LNCaP clone FGC (cell line): ENCODE results near the gene RPL7A.
"Not testable (repeated sequence)": the region's sequence is repeated elsewhere in the genome, so short reads cannot be mapped to it uniquely, and the experiment has no call there.

ENCODE experiments used
- DNase-seq: peaks from one replicate; pipeline ENCODE4 v3.0.0-alpha.2; 2011; ENCODE audit warnings: low read depth
- H3K4me3 ChIP-seq: 2 replicates; pipeline ENCODE4 v1.5.1; 2011; ENCODE audit warnings: mild to moderate bottlenecking, low read depth, low read length, control low read depth
- TF ChIP-seq, protein P1 (sequence below): IDR thresholded peaks from 2 replicates; pipeline ENCODE4 v1.5.1; 2012; ENCODE audit warnings: mild to moderate bottlenecking; ENCODE audit not compliant: control insufficient read depth, insufficient read depth; ENCODE audit errors: extremely low read depth

The RPL7A gene

DNA sequence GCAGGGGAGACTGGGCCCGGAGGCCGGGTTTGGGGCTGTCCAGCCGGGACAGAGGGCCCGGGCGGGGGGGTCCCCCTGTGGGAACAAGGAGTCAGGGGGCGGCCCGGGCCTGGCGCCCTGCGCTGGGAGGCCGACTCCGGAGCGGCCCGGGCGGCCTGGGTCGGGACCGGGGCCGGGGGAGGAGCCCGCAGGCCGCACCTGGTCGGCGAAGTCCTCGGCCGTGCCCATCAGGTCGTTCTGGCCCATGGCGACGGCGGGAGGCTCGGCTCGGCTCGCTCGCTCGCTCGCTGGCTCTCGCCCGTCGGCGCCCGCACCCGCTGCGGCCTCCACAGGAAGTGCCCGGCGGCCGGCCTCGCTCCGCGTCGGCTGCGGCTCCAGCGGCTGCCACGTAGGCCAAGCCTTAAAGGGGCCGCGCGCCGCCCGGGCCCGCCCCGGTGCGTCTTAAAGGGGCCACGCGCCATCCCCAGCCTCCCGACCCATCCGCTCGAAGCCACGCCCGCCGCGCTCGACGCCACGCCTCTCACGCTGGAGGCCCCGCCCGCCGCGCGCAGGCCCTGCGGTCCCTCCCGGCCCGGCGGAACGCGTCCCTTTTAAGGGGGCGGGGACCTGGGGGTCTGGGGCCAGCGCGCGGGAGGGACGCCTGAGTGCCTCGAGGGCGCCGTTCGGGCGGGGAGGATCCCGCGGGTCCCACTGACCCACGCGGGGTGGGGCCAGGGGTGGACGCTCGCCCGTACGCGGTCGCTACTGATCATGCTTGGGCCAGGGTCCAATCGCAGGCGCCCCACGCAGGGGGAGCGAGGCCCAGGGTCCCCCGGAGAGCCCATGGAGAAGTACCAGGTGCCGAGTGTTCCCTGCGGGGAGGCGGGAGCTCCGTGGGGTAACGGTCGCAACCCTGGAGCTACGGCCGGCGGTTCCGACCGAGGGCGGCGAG is 28.0 kb downstream of the RPL7A start, which contains the start of the genes STKLD1 and SURF4:
Gene STKLD1, plus strand, starts transcription at position 643 of the 931 bp plus-strand sequence. Its CDS starts 108 bp downstream, at position 751.
Gene SURF4, minus strand, starts transcription at position 337 of the 931 bp plus-strand sequence. Its CDS starts 91 bp downstream, at position 246.
- TF ChIP-seq, protein P1, sequence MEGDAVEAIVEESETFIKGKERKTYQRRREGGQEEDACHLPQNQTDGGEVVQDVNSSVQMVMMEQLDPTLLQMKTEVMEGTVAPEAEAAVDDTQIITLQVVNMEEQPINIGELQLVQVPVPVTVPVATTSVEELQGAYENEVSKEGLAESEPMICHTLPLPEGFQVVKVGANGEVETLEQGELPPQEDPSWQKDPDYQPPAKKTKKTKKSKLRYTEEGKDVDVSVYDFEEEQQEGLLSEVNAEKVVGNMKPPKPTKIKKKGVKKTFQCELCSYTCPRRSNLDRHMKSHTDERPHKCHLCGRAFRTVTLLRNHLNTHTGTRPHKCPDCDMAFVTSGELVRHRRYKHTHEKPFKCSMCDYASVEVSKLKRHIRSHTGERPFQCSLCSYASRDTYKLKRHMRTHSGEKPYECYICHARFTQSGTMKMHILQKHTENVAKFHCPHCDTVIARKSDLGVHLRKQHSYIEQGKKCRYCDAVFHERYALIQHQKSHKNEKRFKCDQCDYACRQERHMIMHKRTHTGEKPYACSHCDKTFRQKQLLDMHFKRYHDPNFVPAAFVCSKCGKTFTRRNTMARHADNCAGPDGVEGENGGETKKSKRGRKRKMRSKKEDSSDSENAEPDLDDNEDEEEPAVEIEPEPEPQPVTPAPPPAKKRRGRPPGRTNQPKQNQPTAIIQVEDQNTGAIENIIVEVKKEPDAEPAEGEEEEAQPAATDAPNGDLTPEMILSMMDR = no peak

DNA sequence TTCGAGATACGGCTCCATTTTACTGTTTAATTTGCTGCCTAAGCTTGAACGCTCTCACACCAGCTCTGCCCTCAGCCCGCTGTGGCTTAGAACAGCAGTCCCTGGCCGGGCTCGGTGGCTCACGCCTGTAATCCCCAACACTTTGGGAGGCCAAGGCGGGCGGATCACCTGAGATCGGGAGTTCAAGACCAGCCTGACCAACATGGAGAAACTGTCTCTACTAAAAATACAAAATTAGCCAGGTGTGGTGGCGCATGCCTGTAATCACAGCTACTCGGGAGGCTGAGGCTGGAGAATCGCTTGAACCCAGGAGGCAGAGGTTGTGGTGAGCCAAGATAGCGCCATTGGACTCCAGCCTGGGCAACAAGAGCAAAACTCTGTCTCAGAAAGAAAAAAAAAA is 29.3 kb downstream of the RPL7A start:
- not testable (repeated sequence) for DNase-seq, H3K4me3 ChIP-seq

More for the DNA sequence above, 28.0 kb downstream of the RPL7A start, which contains the start of the genes STKLD1 and SURF4:
- peak; percentile 86 for DNase-seq
- H3K4me3 ChIP-seq = peak within 1 kb of the TSS; percentile 83

DNA sequence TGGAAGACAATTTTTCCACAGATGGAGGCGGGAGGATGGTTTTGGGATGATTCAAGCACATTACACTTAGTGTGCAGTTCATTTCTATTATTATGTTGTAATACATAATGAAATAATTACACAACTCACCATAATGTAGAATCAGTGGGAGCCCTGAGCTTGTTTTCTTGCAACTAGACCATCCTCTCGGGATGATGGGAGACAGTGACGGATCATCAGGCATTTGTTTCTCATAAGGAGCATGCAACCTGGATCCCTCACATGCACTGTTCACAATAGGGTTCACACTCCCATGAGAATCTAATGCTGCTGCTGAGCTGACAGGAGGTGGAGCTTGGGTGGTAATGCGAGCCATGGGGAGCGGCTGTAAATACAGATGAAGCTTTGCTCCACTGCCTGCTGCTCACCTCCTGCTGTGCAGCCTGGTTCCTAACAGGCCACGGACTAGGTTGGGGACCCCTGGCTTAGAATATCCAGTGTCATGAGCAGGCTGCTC is 29.8 kb downstream of the RPL7A start:
- no peak overlapping the region for H3K4me3 ChIP-seq
- TF ChIP-seq, protein P1 = no peak
- no peak for DNase-seq

DNA sequence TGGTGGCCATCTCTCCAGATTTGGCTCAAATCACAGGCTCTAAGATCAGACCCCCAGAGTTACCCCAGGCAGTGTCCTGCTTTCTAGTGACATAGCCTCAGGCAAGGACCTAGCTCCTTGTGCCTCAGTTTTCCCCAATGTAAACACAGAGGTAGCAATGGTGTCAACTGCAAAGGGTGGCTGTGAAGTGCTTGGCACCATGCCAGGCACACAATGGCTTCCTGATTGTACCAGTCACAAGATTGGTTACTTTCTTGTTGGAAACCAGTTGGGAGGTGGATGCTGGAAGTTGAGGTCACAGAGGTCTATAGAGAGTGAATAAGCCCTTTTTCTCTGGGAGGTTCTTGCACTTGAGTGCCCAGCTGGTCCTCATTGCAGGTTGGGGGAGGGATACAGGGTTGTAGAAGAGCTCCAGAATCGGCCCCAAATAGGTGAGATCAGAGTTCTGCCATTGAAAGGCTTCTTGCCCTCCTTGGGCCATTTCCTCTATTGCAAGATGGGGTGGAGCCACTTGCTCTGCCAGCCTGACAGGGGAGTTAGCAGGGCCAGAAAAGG is 30.5 kb downstream of the RPL7A start:
- no peak overlapping the region for H3K4me3 ChIP-seq
- no peak for DNase-seq
- TF ChIP-seq, protein P1 = no peak

DNA sequence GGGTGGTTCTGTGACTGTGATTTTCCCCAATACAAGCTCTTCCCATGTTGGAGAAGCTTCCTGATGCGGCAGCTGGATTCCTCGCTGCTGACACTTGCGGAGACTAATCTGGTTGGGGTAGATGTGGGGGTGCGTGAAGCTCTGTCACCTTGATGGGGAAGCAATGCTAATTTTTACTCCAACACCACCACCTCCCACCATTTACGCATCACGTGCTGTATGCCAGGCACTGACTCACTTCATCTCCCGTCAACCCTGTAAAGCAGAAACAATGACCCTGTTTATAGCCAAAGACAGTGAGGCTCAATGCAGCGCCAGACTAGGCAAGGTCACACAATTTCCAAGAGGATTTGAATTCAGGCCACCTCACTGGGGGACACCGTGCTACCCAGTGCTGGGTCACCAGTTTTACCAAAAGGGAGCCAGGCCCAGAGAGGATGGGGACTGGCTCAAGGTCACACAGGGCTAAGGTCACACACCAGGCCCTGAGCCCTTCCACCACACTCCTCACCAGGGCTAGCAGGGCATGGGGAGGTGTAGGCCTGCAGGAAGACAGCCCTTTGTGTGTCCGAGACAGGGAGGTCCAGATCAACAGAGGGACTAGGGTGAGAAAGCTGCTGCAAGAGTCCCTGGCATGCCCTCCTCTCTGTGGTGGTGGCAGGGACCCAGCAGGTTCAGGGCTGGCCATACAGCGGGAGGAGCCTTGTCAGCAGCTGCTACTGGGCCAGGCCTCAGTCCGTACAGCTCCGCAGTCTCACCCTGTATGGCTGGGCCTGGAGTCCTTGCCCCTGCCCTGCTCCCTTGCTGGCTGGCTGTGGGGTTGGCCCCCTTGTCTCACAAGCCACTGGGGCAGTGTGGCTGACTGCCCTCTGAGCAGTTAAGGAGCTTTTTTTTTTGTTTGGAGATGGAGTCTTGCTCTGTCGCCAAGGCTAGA is 31.4 kb downstream of the RPL7A start:
- TF ChIP-seq, protein P1 = no peak
- H3K4me3 ChIP-seq = no peak overlapping the region
- DNase-seq = no peak

DNA sequence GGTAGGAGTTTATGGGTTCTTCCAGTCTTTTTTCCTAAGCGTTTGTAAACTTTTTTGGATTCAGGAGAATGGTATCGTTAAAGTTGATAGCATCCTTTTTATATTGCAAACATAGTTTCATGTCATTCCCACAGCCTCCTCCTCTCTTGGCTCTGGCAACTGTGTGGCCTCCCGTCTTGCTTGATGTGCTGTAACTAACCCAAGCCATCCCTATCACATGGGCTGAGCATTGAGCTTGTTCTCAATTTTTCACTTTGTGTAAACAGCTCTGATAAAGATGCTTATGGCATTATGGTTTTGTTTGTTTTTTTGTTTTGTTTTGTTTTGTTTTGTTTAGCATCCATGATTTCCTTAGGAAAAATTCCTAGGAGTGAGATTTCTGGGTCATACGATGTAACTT is 32.7 kb downstream of the RPL7A start:
- TF ChIP-seq, protein P1 = no peak
- no peak for DNase-seq
- H3K4me3 ChIP-seq = no peak overlapping the region
